ENCODE results near the gene DNAAF5.

DNAAF5 gene

GRCh38 chr7:767580-767940 is 41.1 kb downstream of the DNAAF5 start:
- H3K4me3 ChIP-seq, result no peak overlapping the region
- H3K27me3 ChIP-seq (ENCODE audit: low read depth), result no peaks in the 10 kb centered on the region
- no peak for DNase-seq (ENCODE audit: low spot score in 2 of 2)
- in situ Hi-C loops (cut with MboI; ENCODE audit: low sequenced_read_pairs), result no loop called here
- peaks cover 49% of the 10 kb centered on the region for H3K36me3 ChIP-seq (replicated peaks)
- no peaks in the 10 kb centered on the region for H3K9me3 ChIP-seq
- no peaks in the 10 kb centered on the region for H3K4me1 ChIP-seq

- H3K27me3 ChIP-seq (ENCODE audit: low read depth), result no peaks in the 10 kb centered on the region
- H3K4me3 ChIP-seq, result no peak overlapping the region
- no peaks in the 10 kb centered on the region for H3K9me3 ChIP-seq
- peaks cover 47% of the 10 kb centered on the region for H3K36me3 ChIP-seq (replicated peaks)
- DNase-seq (ENCODE audit: low spot score in 2 of 2), result no peak
- in situ Hi-C loops (cut with MboI; ENCODE audit: low sequenced_read_pairs), result no loop called here
- no peaks in the 10 kb centered on the region for H3K4me1 ChIP-seq
Measured at GRCh38 chr7:767941-768731, 41.6 kb downstream of the DNAAF5 start.

GRCh38 chr7:768881-769504 is 42.5 kb downstream of the DNAAF5 start:
- no peak overlapping the region for H3K4me3 ChIP-seq
- H3K36me3 ChIP-seq (replicated peaks), result peaks cover 41% of the 10 kb centered on the region
- no peaks in the 10 kb centered on the region for H3K9me3 ChIP-seq
- H3K4me1 ChIP-seq, result no peaks in the 10 kb centered on the region
- DNase-seq (ENCODE audit: low spot score in 2 of 2), result peak in 1 of 2 experiments; percentile 31
- in situ Hi-C loops (cut with MboI; ENCODE audit: low sequenced_read_pairs), result no loop called here
- no peaks in the 10 kb centered on the region for H3K27me3 ChIP-seq (ENCODE audit: low read depth)

GRCh38 chr7:770336-770735 is 43.8 kb downstream of the DNAAF5 start:
- Histone ChIP-seq H3K4me1 (no peaks in the 10 kb centered on the region), H3K9me3 (no peaks in the 10 kb centered on the region), H3K36me3 (replicated peaks) (peaks cover 36% of the 10 kb centered on the region), H3K27me3 (ENCODE audit: low read depth) (no peaks in the 10 kb centered on the region), H3K4me3 (no peak overlapping the region)
- in situ Hi-C loops (cut with MboI; ENCODE audit: low sequenced_read_pairs), result no loop called here
- no peak for DNase-seq (ENCODE audit: low spot score in 2 of 2)

GRCh38 chr7:770741-771166 is 44.3 kb downstream of the DNAAF5 start:
- Histone ChIP-seq H3K9me3 (no peaks in the 10 kb centered on the region), H3K4me3 (no peak overlapping the region), H3K36me3 (replicated peaks) (peaks cover 36% of the 10 kb centered on the region), H3K27me3 (ENCODE audit: low read depth) (no peaks in the 10 kb centered on the region), H3K4me1 (no peaks in the 10 kb centered on the region)
- in situ Hi-C loops (cut with MboI; ENCODE audit: low sequenced_read_pairs), result no loop called here
- DNase-seq (ENCODE audit: low spot score in 2 of 2), result no peak

GRCh38 chr7:771234-772004 is 44.9 kb downstream of the DNAAF5 start:
- H3K4me3 ChIP-seq, result no peak overlapping the region
- H3K4me1 ChIP-seq, result no peaks in the 10 kb centered on the region
- H3K27me3 ChIP-seq (ENCODE audit: low read depth), result no peaks in the 10 kb centered on the region
- in situ Hi-C loops (cut with MboI; ENCODE audit: low sequenced_read_pairs), result no loop called here
- no peaks in the 10 kb centered on the region for H3K9me3 ChIP-seq
- no peak for DNase-seq (ENCODE audit: low spot score in 2 of 2)
- H3K36me3 ChIP-seq (replicated peaks), result peaks cover 41% of the 10 kb centered on the region

- H3K4me1 ChIP-seq, result no peaks in the 10 kb centered on the region
- peaks cover 46% of the 10 kb centered on the region for H3K36me3 ChIP-seq (replicated peaks)
- in situ Hi-C loops (cut with MboI; ENCODE audit: low sequenced_read_pairs), result no loop called here
- no peak overlapping the region for H3K4me3 ChIP-seq
- no peaks in the 10 kb centered on the region for H3K27me3 ChIP-seq (ENCODE audit: low read depth)
- no peaks in the 10 kb centered on the region for H3K9me3 ChIP-seq
- DNase-seq (ENCODE audit: low spot score in 2 of 2), result no peak
Measured at GRCh38 chr7:772005-772294, 45.5 kb downstream of the DNAAF5 start.

- no peaks in the 10 kb centered on the region for H3K9me3 ChIP-seq
- peaks cover 49% of the 10 kb centered on the region for H3K36me3 ChIP-seq (replicated peaks)
- no peaks in the 10 kb centered on the region for H3K27me3 ChIP-seq (ENCODE audit: low read depth)
- H3K4me1 ChIP-seq, result no peaks in the 10 kb centered on the region
- DNase-seq (ENCODE audit: low spot score in 2 of 2), result no peak
- no peak overlapping the region for H3K4me3 ChIP-seq
- in situ Hi-C loops (cut with MboI; ENCODE audit: low sequenced_read_pairs), result no loop called here
Measured at GRCh38 chr7:772392-772791, 45.9 kb downstream of the DNAAF5 start.

GRCh38 chr7:772861-773621 is 46.5 kb downstream of the DNAAF5 start:
- Histone ChIP-seq H3K4me1 (no peaks in the 10 kb centered on the region), H3K4me3 (no peak overlapping the region), H3K36me3 (replicated peaks) (peaks cover 54% of the 10 kb centered on the region), H3K27me3 (ENCODE audit: low read depth) (no peaks in the 10 kb centered on the region), H3K9me3 (no peaks in the 10 kb centered on the region)
- in situ Hi-C loops (cut with MboI; ENCODE audit: low sequenced_read_pairs), result no loop called here
- no peak for DNase-seq (ENCODE audit: low spot score in 2 of 2)

- H3K4me1 ChIP-seq, result no peaks in the 10 kb centered on the region
- H3K36me3 ChIP-seq (replicated peaks), result peaks cover 59% of the 10 kb centered on the region
- H3K4me3 ChIP-seq, result no peak overlapping the region
- no peaks in the 10 kb centered on the region for H3K9me3 ChIP-seq
- in situ Hi-C loops (cut with MboI; ENCODE audit: low sequenced_read_pairs), result no loop called here
- no peaks in the 10 kb centered on the region for H3K27me3 ChIP-seq (ENCODE audit: low read depth)
- no peak for DNase-seq (ENCODE audit: low spot score in 2 of 2)
Measured at GRCh38 chr7:773622-773915, 47.1 kb downstream of the DNAAF5 start.

- in situ Hi-C loops (cut with MboI; ENCODE audit: low sequenced_read_pairs), result no loop called here
- H3K36me3 ChIP-seq (replicated peaks), result peaks cover 68% of the 10 kb centered on the region
- DNase-seq (ENCODE audit: low spot score in 2 of 2), result peak in 1 of 2 experiments; percentile 64
- H3K9me3 ChIP-seq, result no peaks in the 10 kb centered on the region
- H3K4me1 ChIP-seq, result no peaks in the 10 kb centered on the region
- no peak overlapping the region for H3K4me3 ChIP-seq
- H3K27me3 ChIP-seq (ENCODE audit: low read depth), result no peaks in the 10 kb centered on the region
Measured at GRCh38 chr7:774161-775109, 47.9 kb downstream of the DNAAF5 start.

GRCh38 chr7:776381-776780 is 49.9 kb downstream of the DNAAF5 start:
- in situ Hi-C loops (cut with MboI; ENCODE audit: low sequenced_read_pairs), result no loop called here
- DNase-seq (ENCODE audit: low spot score in 2 of 2), result no peak
- Histone ChIP-seq H3K4me1 (no peaks in the 10 kb centered on the region), H3K4me3 (no peak overlapping the region), H3K9me3 (no peaks in the 10 kb centered on the region), H3K36me3 (replicated peaks) (peaks cover 78% of the 10 kb centered on the region), H3K27me3 (ENCODE audit: low read depth) (no peaks in the 10 kb centered on the region)
